PC-3 (cell line): ENCODE measurements around the gene UAP1. TPM values are rescaled to one million over a fixed set of nuclear protein-coding genes. Genes with fewer than 3 reads are reported as not detected.

Experiments
- ATAC-seq: fragments of 200-7000 bp; cut with Tn5 transposase; 2 replicates; pipeline ENCODE4 v1.9.1; 2020; ENCODE audit warnings: mild to moderate bottlenecking, moderate library complexity
- BruUV-seq: library from RNA; stranded (reverse); fragments of 400-500 nt; replicated peaks from 2 replicates; lab custom pipeline; 2021; lab: Mats Ljungman, UMichigan
- CTCF ChIA-PET: fragments of 300-600 bp; sonication (Branson Sonifier 250); formaldehyde crosslinking; loops from one replicate; lab custom pipeline; 2022; ENCODE audit warnings: antibody characterized with exemption; lab: Charles Lee
- POLR2A ChIA-PET: fragments of 300-600 bp; sonication (Branson Sonifier 250); formaldehyde crosslinking; loops from one replicate; lab custom pipeline; 2022; ENCODE audit warnings: antibody characterized with exemption; ENCODE audit not compliant: unreplicated experiment; lab: Charles Lee
- DNase-seq: peaks from one replicate; pipeline ENCODE4 v3.0.0-alpha.2; 2015
- H2AFZ ChIP-seq: fragments of 300-600 bp; sonication (generic); 2 replicates; pipeline ENCODE4 v1.6.0; 2016; ENCODE audit warnings: antibody characterized with exemption, low read length
- H3F3A ChIP-seq: fragments of 300-600 bp; sonication (generic); one replicate; pipeline ENCODE4 v1.6.0; 2017; ENCODE audit warnings: antibody characterized with exemption, low read length, control low read depth, mild to moderate bottlenecking; ENCODE audit not compliant: unreplicated experiment
- H3K27ac ChIP-seq: fragments of 300-600 bp; sonication (generic); 2 replicates; pipeline ENCODE4 v1.5.1; 2016; ENCODE audit warnings: mild to moderate bottlenecking, low read length
- H3K27me3 ChIP-seq: fragments of 300-600 bp; sonication (generic); 2 replicates; pipeline ENCODE4 v1.6.1; 2016; ENCODE audit warnings: low read length, mixed read lengths
- H3K36me3 ChIP-seq: fragments of 300-600 bp; sonication (generic); 2 replicates; pipeline ENCODE4 v1.6.1; 2016; ENCODE audit warnings: low read depth, mixed run types, low read length, mixed read lengths
- H3K4me1 ChIP-seq: fragments of 300-600 bp; sonication (generic); 2 replicates; pipeline ENCODE4 v1.5.1; 2016; ENCODE audit warnings: low read length; ENCODE audit not compliant: insufficient read depth
- H3K4me2 ChIP-seq: fragments of 300-600 bp; sonication (generic); 2 replicates; pipeline ENCODE4 v1.6.0; 2016; ENCODE audit warnings: low read length
- H3K4me3 ChIP-seq: fragments of 300-600 bp; sonication (generic); 2 replicates; pipeline ENCODE4 v1.5.1; 2016; ENCODE audit warnings: mild to moderate bottlenecking, low read length, mixed read lengths
- H3K79me2 ChIP-seq: fragments of 300-600 bp; sonication (generic); 2 replicates; pipeline ENCODE4 v1.6.1; 2017; ENCODE audit warnings: low read length, mixed read lengths
- H3K9ac ChIP-seq: fragments of 300-600 bp; sonication (generic); 2 replicates; pipeline ENCODE4 v1.6.0; 2016; ENCODE audit warnings: mild to moderate bottlenecking, low read length
- H3K9me2 ChIP-seq: fragments of 300-600 bp; sonication (generic); replicated peaks from 2 replicates; pipeline ENCODE4 v1.6.1; 2016; ENCODE audit warnings: mixed run types, low read length, mixed read lengths
- H3K9me3 ChIP-seq: fragments of 300-600 bp; sonication (generic); 2 replicates; pipeline ENCODE4 v1.6.1; 2016; ENCODE audit warnings: low read length, mixed read lengths
- H4K20me1 ChIP-seq: fragments of 300-600 bp; sonication (generic); 2 replicates; pipeline ENCODE4 v1.6.1; 2016; ENCODE audit warnings: low read length, mixed read lengths
- CTCF ChIP-seq: fragments of 300-600 bp; sonication (generic); conservative IDR thresholded peaks from 2 replicates; pipeline ENCODE4 v1.5.1; 2017; ENCODE audit warnings: antibody characterized with exemption, low read depth, mild to moderate bottlenecking, low read length
- EZH2 ChIP-seq: fragments of 300-600 bp; sonication (generic); IDR thresholded peaks from one replicate; pipeline ENCODE4 v1.6.1; 2017; ENCODE audit warnings: antibody characterized with exemption, mild to moderate bottlenecking, low read length; ENCODE audit not compliant: unreplicated experiment
- EZH2phosphoT487 ChIP-seq: fragments of 300-600 bp; sonication (generic); IDR thresholded peaks from 2 replicates; pipeline ENCODE4 v1.6.1; 2018; ENCODE audit warnings: mild to moderate bottlenecking, antibody characterized with exemption, low read length, borderline replicate concordance
- intact Hi-C: fragments of 100-400 bp; cut with micrococcal nuclease; formaldehyde crosslinking; loops from 2 replicates; pipeline ENCODE4 v1.9.0; 2023
- total RNA-seq: library from RNA; depleted of rRNA; stranded (reverse); fragments of >200 nt; gene quantifications from 2 replicates; pipeline ENCODE4 v1.2.3, GENCODE V29; 2014

Gene UAP1
- total RNA-seq, 1 experiment from 2014 or later, result 118 TPM

- no peaks in the 10 kb centered on the region for H3K9me2 ChIP-seq
- TF ChIP-seq EZH2phosphoT487, result no peak
- no peak for TF ChIP-seq EZH2
- no peak for TF ChIP-seq CTCF
- intact Hi-C loops, result no loop called here
- no peak overlapping the region for H3K9ac ChIP-seq
- ChIA-PET CTCF (no interaction called here), POLR2A (interaction anchor here (0.7 kb wide), 1 partner anchor 52 kb away, joined by 4 read pairs; no protein-coding TSS in a partner anchor)
- BruUV-seq, result no TSS peak
- H3F3A ChIP-seq, result no peaks in the 10 kb centered on the region
- ATAC-seq (peak; percentile 39), DNase-seq (no peak)
- H3K4me3 ChIP-seq, result no peak overlapping the region
- H3K9me3 ChIP-seq, result no peaks in the 10 kb centered on the region
- peaks cover 56% of the 10 kb centered on the region for H3K36me3 ChIP-seq
- peaks cover 15% of the 10 kb centered on the region for H3K4me1 ChIP-seq
- H3K27ac ChIP-seq, result no peak overlapping the region
- no peak overlapping the region for H2AFZ ChIP-seq
- peaks cover 22% of the 10 kb centered on the region; the same call in 1 of the 2 replicates for H4K20me1 ChIP-seq
- H3K79me2 ChIP-seq, result peaks cover 93% of the 10 kb centered on the region
- H3K27me3 ChIP-seq, result no peaks in the 10 kb centered on the region
- H3K4me2 ChIP-seq, result no peak overlapping the region
These were observed 10.2 kb downstream of the UAP1 start for GRCh38 chr1:162571696-162572095.

DNA sequence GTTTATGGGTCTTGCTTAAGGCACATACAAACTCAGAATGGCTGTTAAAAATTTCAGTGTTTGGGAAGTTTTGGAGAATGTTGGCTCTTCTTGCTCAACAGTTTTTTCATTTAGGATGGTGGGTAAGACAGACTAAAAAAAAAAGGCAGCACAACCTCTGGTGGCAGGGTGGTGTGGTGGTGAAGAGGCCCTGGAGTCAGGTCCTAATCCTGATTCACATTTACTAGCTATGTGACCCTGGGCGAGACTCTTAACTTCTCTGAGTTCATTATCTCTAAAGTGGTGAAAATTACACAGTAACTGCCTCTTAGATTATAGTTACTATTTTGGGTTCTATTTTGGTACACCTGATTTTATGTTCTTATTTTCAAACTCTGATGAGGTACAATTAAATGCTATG, 11.6 kb downstream of the UAP1 start:
- Histone ChIP-seq H3K9ac (no peak overlapping the region), H3K79me2 (peaks cover 83% of the 10 kb centered on the region), H3K9me3 (no peaks in the 10 kb centered on the region), H2AFZ (no peak overlapping the region), H3K27ac (no peak overlapping the region), H3K27me3 (no peaks in the 10 kb centered on the region), H3K4me3 (no peak overlapping the region), H4K20me1 (peaks cover 22% of the 10 kb centered on the region; the same call in 1 of the 2 replicates), H3K4me1 (peaks cover 14% of the 10 kb centered on the region), H3K9me2 (no peaks in the 10 kb centered on the region), H3K4me2 (no peak overlapping the region), H3K36me3 (peaks cover 45% of the 10 kb centered on the region), H3F3A (no peaks in the 10 kb centered on the region)
- no peak for DNase-seq
- BruUV-seq, result no TSS peak
- no peak for ATAC-seq
- POLR2A ChIA-PET, result interaction anchor here (0.6 kb wide), 1 partner anchor 17 kb away, joined by 8 read pairs; no protein-coding TSS in a partner anchor
- CTCF ChIA-PET, result no interaction called here
- TF ChIP-seq CTCF, result no peak
- no peak for TF ChIP-seq EZH2
- TF ChIP-seq EZH2phosphoT487, result no peak
- intact Hi-C loops, result no loop called here

DNA sequence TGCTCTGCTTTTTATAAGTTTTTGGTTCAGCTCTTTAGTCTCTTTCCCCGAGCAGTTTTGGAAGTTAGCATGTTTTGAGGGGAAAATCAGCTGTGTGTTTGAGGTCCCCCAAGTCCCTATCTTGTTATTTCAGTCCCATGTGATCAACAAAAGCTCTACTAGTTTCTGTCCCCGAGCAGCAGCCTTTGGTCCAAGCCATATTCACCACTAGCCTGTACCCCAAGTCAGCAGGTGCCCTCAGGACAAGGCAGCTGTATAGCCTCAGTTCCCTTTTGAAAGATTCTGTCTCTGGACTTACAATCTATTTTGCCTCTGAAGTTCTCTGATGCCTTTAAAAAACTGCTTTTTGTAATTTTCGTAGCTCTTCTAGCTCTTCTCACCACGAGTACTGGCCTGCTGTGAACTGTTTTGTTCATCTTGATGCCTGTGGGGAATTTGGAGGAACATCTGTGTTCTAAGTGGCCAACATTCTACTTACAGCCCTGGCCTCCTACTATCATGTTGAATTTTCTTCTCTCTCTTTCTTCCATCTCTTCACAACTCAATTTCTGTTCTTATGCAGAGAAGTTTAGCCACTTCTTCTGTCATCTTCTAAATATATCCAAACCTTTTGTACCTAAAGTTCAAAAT, 16.7 kb downstream of the UAP1 start:
- H3K79me2 ChIP-seq, result peaks cover 32% of the 10 kb centered on the region
- intact Hi-C loops, result no loop called here

More for the DNA sequence above, 16.7 kb downstream of the UAP1 start:
- no peak overlapping the region for H2AFZ ChIP-seq
- no peak overlapping the region for H3K4me3 ChIP-seq
- POLR2A ChIA-PET, result no interaction called here
- no peaks in the 10 kb centered on the region for H3K9me3 ChIP-seq
- H3K4me2 ChIP-seq, result no peak overlapping the region
- H3K27me3 ChIP-seq, result no peaks in the 10 kb centered on the region
- no peak for TF ChIP-seq CTCF
- no peak for TF ChIP-seq EZH2phosphoT487
- no peak for TF ChIP-seq EZH2
- peaks cover 50% of the 10 kb centered on the region for H3K36me3 ChIP-seq
- no peak overlapping the region for H3K27ac ChIP-seq
- DNase-seq (no peak), ATAC-seq (no peak)
- no peak overlapping the region for H3K9ac ChIP-seq
- no TSS peak for BruUV-seq
- CTCF ChIA-PET, result no interaction called here
- H3K9me2 ChIP-seq, result no peaks in the 10 kb centered on the region
- H4K20me1 ChIP-seq, result no peaks in the 10 kb centered on the region
- no peaks in the 10 kb centered on the region for H3F3A ChIP-seq
- no peaks in the 10 kb centered on the region for H3K4me1 ChIP-seq
